ENCODE measurements around the gene ATG2A.

ATG2A gene

DNA sequence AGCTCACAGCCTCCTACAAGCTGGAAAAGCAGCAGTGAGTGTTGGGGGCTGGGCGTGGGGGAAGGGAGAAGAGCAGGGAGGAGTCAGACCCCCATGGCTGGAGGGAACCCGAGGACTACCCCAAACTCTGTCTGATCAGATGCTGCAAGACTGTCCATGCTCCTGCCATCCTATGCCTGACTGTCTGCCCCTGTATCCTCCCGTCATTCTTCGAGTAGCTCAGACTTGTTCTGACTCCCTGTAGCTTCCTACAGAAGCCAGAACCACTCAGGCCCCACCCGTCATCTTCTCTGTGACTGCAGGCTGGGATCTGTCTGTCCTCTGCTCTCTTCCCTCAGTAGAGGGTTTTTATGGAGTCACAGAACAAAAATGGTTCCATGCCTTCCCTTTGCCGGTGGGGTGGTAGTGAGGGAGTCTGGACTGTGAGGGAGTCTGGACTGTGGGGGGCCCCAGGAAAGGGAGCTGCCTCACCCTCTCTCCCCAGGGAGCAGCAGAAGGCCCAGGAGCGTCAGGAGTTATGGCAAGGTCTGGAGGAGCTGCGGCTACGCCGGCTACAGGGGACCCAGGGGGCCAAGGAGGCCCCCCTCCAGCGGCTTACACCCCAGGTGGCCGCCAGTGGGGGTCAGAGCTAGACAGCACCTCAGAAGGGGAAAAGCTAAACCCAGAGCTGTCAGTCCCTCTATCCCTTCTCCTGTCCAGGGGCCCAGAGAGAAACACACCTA is 16.4 kb upstream of the ATG2A start:
- ChIA-PET CTCF (interaction anchor here (0.9 to 2.2 kb wide), 5 partner anchors 9 to 86 kb away, joined by 3 to 9 read pairs (median 3); partner anchors contain the start of genes ARL2 and PPP2R5B), POLR2A (interaction anchor here (1.1 kb wide), 1 partner anchor 9 kb away, joined by 4 read pairs; the partner anchor contains the start of gene PPP2R5B)
- no peak overlapping the region for H3K4me3 ChIP-seq (ENCODE audit: low read depth, low read length)
- no peak for DNase-seq (ENCODE audit: low read depth, low spot score)
- TF ChIP-seq, protein P1, sequence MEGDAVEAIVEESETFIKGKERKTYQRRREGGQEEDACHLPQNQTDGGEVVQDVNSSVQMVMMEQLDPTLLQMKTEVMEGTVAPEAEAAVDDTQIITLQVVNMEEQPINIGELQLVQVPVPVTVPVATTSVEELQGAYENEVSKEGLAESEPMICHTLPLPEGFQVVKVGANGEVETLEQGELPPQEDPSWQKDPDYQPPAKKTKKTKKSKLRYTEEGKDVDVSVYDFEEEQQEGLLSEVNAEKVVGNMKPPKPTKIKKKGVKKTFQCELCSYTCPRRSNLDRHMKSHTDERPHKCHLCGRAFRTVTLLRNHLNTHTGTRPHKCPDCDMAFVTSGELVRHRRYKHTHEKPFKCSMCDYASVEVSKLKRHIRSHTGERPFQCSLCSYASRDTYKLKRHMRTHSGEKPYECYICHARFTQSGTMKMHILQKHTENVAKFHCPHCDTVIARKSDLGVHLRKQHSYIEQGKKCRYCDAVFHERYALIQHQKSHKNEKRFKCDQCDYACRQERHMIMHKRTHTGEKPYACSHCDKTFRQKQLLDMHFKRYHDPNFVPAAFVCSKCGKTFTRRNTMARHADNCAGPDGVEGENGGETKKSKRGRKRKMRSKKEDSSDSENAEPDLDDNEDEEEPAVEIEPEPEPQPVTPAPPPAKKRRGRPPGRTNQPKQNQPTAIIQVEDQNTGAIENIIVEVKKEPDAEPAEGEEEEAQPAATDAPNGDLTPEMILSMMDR (IDR thresholded peaks at IDR 0.05; ENCODE audit: insufficient read depth, low read length, missing control alignments), result no peak

DNA sequence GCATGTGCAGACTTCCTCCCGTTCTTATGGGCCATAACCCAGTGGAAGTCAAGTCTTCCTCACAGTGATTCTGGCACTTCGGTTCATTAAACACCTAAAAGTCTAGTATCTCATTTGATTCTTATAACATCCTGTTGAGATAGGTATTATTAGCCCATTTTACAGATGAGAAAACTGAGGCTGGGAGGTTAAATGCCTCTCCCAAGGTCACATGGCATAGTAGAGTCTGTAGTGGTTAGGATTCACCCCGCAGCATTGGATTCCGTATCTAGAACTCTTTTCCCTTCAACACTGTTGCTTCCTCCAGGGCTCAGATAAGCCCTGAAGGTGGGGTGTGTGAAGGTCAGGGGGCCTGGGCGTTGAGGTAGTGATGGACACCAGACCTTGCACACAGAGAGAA is 15.3 kb upstream of the ATG2A start:
- no peak overlapping the region for H3K4me3 ChIP-seq (ENCODE audit: low read depth, low read length)
- DNase-seq (ENCODE audit: low read depth, low spot score), result no peak
- TF ChIP-seq, protein P1 (IDR thresholded peaks at IDR 0.05; ENCODE audit: insufficient read depth, low read length, missing control alignments), result no peak
- ChIA-PET POLR2A (no interaction called here), CTCF (interaction anchor here (0.8 to 1.0 kb wide), 2 partner anchors 12 to 38 kb away, joined by 3 to 5 read pairs; no protein-coding TSS in a partner anchor)

DNA sequence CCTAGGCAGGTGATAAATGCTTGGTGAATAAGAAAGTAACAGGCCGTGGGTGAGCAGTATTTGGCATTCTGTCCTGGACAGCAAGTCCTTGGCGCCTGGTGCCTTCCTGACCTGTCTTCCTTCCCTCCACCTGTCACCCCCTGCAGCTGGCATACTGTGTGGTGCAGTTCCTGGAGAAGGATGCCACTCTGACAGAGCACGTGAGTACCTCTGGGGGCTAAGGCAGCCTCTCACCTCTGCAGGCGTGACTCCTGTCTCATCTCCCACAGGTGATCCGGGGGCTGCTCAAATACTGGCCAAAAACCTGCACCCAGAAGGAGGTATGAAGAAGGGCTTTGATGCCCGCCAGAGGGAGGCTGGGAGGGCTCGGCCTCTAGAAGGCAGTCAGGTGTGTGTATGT is 14.3 kb upstream of the ATG2A start:
- no peak overlapping the region for H3K4me3 ChIP-seq (ENCODE audit: low read depth, low read length)
- CTCF ChIA-PET, result interaction anchor here (0.8 to 1.0 kb wide), 2 partner anchors 13 to 37 kb away, joined by 3 to 5 read pairs; no protein-coding TSS in a partner anchor
- TF ChIP-seq, protein P1 (IDR thresholded peaks at IDR 0.05; ENCODE audit: insufficient read depth, low read length, missing control alignments), result no peak
- POLR2A ChIA-PET, result interaction anchor here (0.7 kb wide), 1 partner anchor 60 kb away, joined by 3 read pairs; no protein-coding TSS in a partner anchor
- DNase-seq (ENCODE audit: low read depth, low spot score), result no peak

- ChIA-PET CTCF (interaction anchor here (2.0 kb wide), 1 partner anchor 84 kb away, joined by 6 read pairs; the partner anchor contains the start of gene ARL2), POLR2A (interaction anchor here (0.7 kb wide), 1 partner anchor 388 kb away, joined by 3 read pairs; no protein-coding TSS in a partner anchor)
- TF ChIP-seq, protein P1 (IDR thresholded peaks at IDR 0.05; ENCODE audit: insufficient read depth, low read length, missing control alignments), result no peak
- DNase-seq (ENCODE audit: low read depth, low spot score), result no peak
- H3K4me3 ChIP-seq (ENCODE audit: low read depth, low read length), result no peak overlapping the region
These were observed 13.3 kb upstream of the ATG2A start for GRCh38 chr11:64930340-64930739.

- ChIA-PET CTCF (interaction anchor here (2.0 kb wide), 1 partner anchor 85 kb away, joined by 6 read pairs; the partner anchor contains the start of gene ARL2), POLR2A (no interaction called here)
- TF ChIP-seq, protein P1 (IDR thresholded peaks at IDR 0.05; ENCODE audit: insufficient read depth, low read length, missing control alignments), result no peak
- no peak overlapping the region for H3K4me3 ChIP-seq (ENCODE audit: low read depth, low read length)
- DNase-seq (ENCODE audit: low read depth, low spot score), result no peak
These were observed 12.6 kb upstream of the ATG2A start for GRCh38 chr11:64929625-64930024.

DNA sequence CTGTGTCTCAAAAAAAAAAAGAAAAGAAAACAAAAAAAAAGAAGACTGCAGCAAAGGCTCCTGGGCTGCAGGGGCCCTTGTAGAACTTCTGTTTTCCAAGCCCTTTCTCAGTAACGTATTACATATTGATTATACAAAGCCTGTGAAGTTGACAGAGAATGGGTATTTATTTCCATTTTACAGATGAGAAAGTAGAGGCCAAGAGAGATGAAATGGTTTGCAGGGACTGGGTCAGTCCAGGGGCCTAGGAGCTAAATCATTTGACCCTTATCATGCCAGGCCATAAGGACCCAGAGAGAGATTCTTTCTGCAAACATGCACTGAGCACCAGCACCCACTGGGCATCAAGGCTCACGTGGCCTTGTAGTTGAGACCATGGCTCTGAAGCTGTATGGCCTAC is 11.9 kb upstream of the ATG2A start:
- H3K4me3 ChIP-seq (ENCODE audit: low read depth, low read length), result no peak overlapping the region
- TF ChIP-seq, protein P1 (IDR thresholded peaks at IDR 0.05; ENCODE audit: insufficient read depth, low read length, missing control alignments), result no peak
- CTCF ChIA-PET, result interaction anchor here (2.0 kb wide), 1 partner anchor 85 kb away, joined by 6 read pairs; the partner anchor contains the start of gene ARL2
- POLR2A ChIA-PET, result no interaction called here
- DNase-seq (ENCODE audit: low read depth, low spot score), result no peak

Measured in AG04449 (cell line).